A549 (cell line): Measurements from ENCODE around the gene CCL19. TPM values are rescaled to one million over a fixed set of nuclear protein-coding genes. Genes with fewer than 3 reads are reported as not detected.

Experiments used
- ATAC-seq, 2 experiments: fragments of 200-7000 bp in 1 of 2; fragments of >200 bp in 1 of 2; cut with Nextera tagmentation in 1 of 2; cut with Tn5 transposase in 1 of 2; 3 replicates each; pipeline versions ENCODE4 v1.8.0 to v1.9.1; 2018 to 2020; ENCODE audit warnings: mild to moderate bottlenecking in 1 of 2, moderate library complexity in 1 of 2
- CTCF ChIA-PET: fragments of 300-600 bp; sonication (Branson Sonifier 250); formaldehyde crosslinking; extraction: SDS; loops from one replicate; lab custom pipeline; 2021; ENCODE audit warnings: antibody characterized with exemption, inconsistent platforms; lab: Yijun Ruan, JAX
- POLR2A ChIA-PET: fragments of 350-600 bp; formaldehyde crosslinking; extraction: SDS; loops from one replicate; lab custom pipeline; 2021; ENCODE audit warnings: antibody characterized with exemption, inconsistent platforms; lab: Yijun Ruan, JAX
- DNase-seq, 2 experiments: peaks; one replicate each; pipeline versions ENCODE4 v3.0.0 to v3.0.0-alpha.2; 2011 to 2016; ENCODE audit warnings: low read depth in 1 of 2, low spot score in 1 of 2
- FAIRE-seq: peaks from 2 replicates; lab custom pipeline; 2011; peaks lifted over from hg19 to GRCh38; lab: Jason Lieb, UNC
- H3K27ac ChIP-seq, 2 experiments: fragments of >200 bp; sonication (Bioruptor Twin); formaldehyde crosslinking; 3 replicates each; pipeline ENCODE4 v1.5.1; 2016 to 2017
- H3K4me1 ChIP-seq: fragments of >200 bp; sonication (Bioruptor Twin); formaldehyde crosslinking; 3 replicates; pipeline ENCODE4 v1.6.1; 2016
- H3K4me2 ChIP-seq: fragments of >200 bp; sonication (Bioruptor Twin); formaldehyde crosslinking; 3 replicates; pipeline ENCODE4 v1.6.1; 2016
- H3K4me3 ChIP-seq: fragments of >200 bp; sonication (Bioruptor Twin); formaldehyde crosslinking; 3 replicates; pipeline ENCODE4 v1.5.1; 2016
- H3K9me3 ChIP-seq: fragments of >200 bp; sonication (Bioruptor Twin); formaldehyde crosslinking; 3 replicates; pipeline ENCODE4 v1.6.1; 2016
- CBX2 ChIP-seq: fragments of 200-600 bp; sonication (generic); IDR thresholded peaks from 2 replicates; pipeline ENCODE4 v1.6.1; 2016; ENCODE audit warnings: low read depth, mild to moderate bottlenecking, borderline replicate concordance
- CHD2 ChIP-seq: fragments of 150-350 bp; IDR thresholded peaks from 2 replicates; pipeline ENCODE4 v1.6.1; 2014; ENCODE audit warnings: low read length; ENCODE audit not compliant: partially characterized antibody
- E2F6 ChIP-seq: IDR thresholded peaks from 2 replicates; pipeline ENCODE4 v1.6.1; 2012; ENCODE audit warnings: low read depth, borderline replicate concordance
- EHF ChIP-seq: fragments of 250-450 bp; sonication (Bioruptor Pico); IDR thresholded peaks from 2 replicates; pipeline ENCODE4 v1.5.0; 2020; ENCODE audit warnings: mild to moderate bottlenecking
- EHMT2 ChIP-seq: fragments of 200-600 bp; sonication (generic); IDR thresholded peaks from 2 replicates; pipeline ENCODE4 v1.6.1; 2016; ENCODE audit warnings: antibody characterized with exemption, low read depth, mild to moderate bottlenecking, moderate library complexity
- ESRRA ChIP-seq: fragments of 150-350 bp; IDR thresholded peaks from 2 replicates; pipeline ENCODE4 v1.6.1; 2014; ENCODE audit warnings: mild to moderate bottlenecking, low read length, borderline replicate concordance
- FOSB ChIP-seq: fragments of 250-450 bp; sonication (Bioruptor Pico); IDR thresholded peaks from 2 replicates; pipeline ENCODE4 v1.5.0; 2020; ENCODE audit warnings: mild to moderate bottlenecking, moderate library complexity
- FOSL2 ChIP-seq, 2 experiments: fragments of 450-650 bp in 1 of 2; fragments of >200 bp in 1 of 2; sonication (Bioruptor Twin) in 1 of 2; formaldehyde crosslinking; IDR thresholded peaks; 2 replicates each; pipeline versions ENCODE4 v1.5.0 to v1.6.1; 2016 to 2020; ENCODE audit warnings: mild to moderate bottlenecking in 1 of 2, moderate library complexity in 1 of 2
- GATA3 ChIP-seq: IDR thresholded peaks from 2 replicates; pipeline ENCODE4 v1.6.1; 2012; ENCODE audit warnings: borderline replicate concordance
- HOXA7 ChIP-seq: fragments of 250-450 bp; sonication (Bioruptor Pico); IDR thresholded peaks from 2 replicates; pipeline ENCODE4 v1.5.0; 2020; ENCODE audit warnings: mild to moderate bottlenecking, moderate library complexity
- HOXB13 ChIP-seq: fragments of 250-450 bp; sonication (Bioruptor Pico); IDR thresholded peaks from 2 replicates; pipeline ENCODE4 v1.5.0; 2020; ENCODE audit warnings: low read depth, mild to moderate bottlenecking, moderate library complexity
- MAZ ChIP-seq: fragments of 150-350 bp; IDR thresholded peaks from 2 replicates; pipeline ENCODE4 v1.6.1; 2014; ENCODE audit warnings: antibody characterized with exemption, low read depth, low read length, borderline replicate concordance
- POLR2A ChIP-seq: IDR thresholded peaks from 2 replicates; pipeline ENCODE4 v1.6.1; 2012; ENCODE audit warnings: mild to moderate bottlenecking, low read length
- POLR2AphosphoS2 ChIP-seq: conservative IDR thresholded peaks from 2 replicates; pipeline ENCODE4 v1.6.1; 2012; ENCODE audit warnings: low read length, improper control_type of control experiment, inconsistent platforms
- RARB ChIP-seq: fragments of 250-450 bp; sonication (Bioruptor Pico); IDR thresholded peaks from 2 replicates; pipeline ENCODE4 v1.8.0; 2021; ENCODE audit warnings: mild to moderate bottlenecking, moderate library complexity
- RCOR1 ChIP-seq: fragments of 150-350 bp; IDR thresholded peaks from 2 replicates; pipeline ENCODE4 v1.6.1; 2014; ENCODE audit warnings: antibody characterized with exemption, low read length, low read depth
- SMC3 ChIP-seq: fragments of >200 bp; sonication (Bioruptor Twin); formaldehyde crosslinking; IDR thresholded peaks from 3 replicates; pipeline ENCODE4 v1.6.1; 2018; ENCODE audit warnings: inconsistent platforms
- TP53 ChIP-seq: fragments of 250-450 bp; sonication (Bioruptor Pico); IDR thresholded peaks from 2 replicates; pipeline ENCODE4 v1.5.0; 2021; ENCODE audit warnings: mild to moderate bottlenecking, moderate library complexity
- WGBS: methylation state at CpG from one replicate; pipeline ENCODE4 v1.1.6; 2017; ENCODE audit errors: missing lambda C conversion rate; 5-methylcytosine and 5-hydroxymethylcytosine counted together
- polyA plus RNA-seq, 4 experiments: library from polyadenylated mRNA; depleted of rRNA in 3 of 4; stranded (reverse); fragments of >200 nt; fragmentation: RNase III in 1 of 4; extraction: RNeasy Plus Mini Kit Qiagen cat#74134 plus additional on column Dnase treatment in 1 of 4; gene quantifications; 2 replicates in 3 of 4; 3 replicates in 1 of 4; pipeline ENCODE4 v1.2.3, GENCODE V29; 2011 to 2017
- TF ChIP-seq, protein P1 (sequence below): fragments of >200 bp; sonication (Bioruptor Twin); formaldehyde crosslinking; IDR thresholded peaks from 3 replicates; pipeline ENCODE4 v1.6.1; 2016
- TF ChIP-seq, protein P2 (sequence below): fragments of 200-600 bp; sonication (generic); IDR thresholded peaks from 2 replicates; pipeline ENCODE4 v1.6.1; 2016; ENCODE audit warnings: antibody characterized with exemption, mild to moderate bottlenecking, moderate library complexity
- TF ChIP-seq, protein P3 (sequence below): fragments of 450-650 bp; IDR thresholded peaks from 2 replicates; pipeline ENCODE4 v1.6.1; 2014; ENCODE audit warnings: antibody characterized with exemption
- TF ChIP-seq, protein P4 (sequence below): fragments of 250-450 bp; sonication (Bioruptor Pico); IDR thresholded peaks from 2 replicates; pipeline ENCODE4 v1.5.0; 2021; ENCODE audit warnings: mild to moderate bottlenecking, moderate library complexity, borderline replicate concordance

CCL19 gene
- polyA plus RNA-seq, 2 of the 4 experiments (the other 2 are of a cell fraction), result not detected

GRCh38 chr9:34663303-34663605, 27.8 kb downstream of the CCL19 start:
- H3K4me2 ChIP-seq, result no peak overlapping the region
- no peak for TF ChIP-seq RARB
- no peak for TF ChIP-seq HOXA7 (CRISPR knock-in tag)
- TF ChIP-seq SMC3, result no peak
- no peak for TF ChIP-seq ESRRA
- TF ChIP-seq EHF, result no peak
- no peak for TF ChIP-seq FOSL2 (IDR thresholded peaks at IDR 0.05)
- no peak for TF ChIP-seq FOSL2 (CRISPR knock-in tag; IDR thresholded peaks at IDR 0.05)
- TF ChIP-seq, protein P1, sequence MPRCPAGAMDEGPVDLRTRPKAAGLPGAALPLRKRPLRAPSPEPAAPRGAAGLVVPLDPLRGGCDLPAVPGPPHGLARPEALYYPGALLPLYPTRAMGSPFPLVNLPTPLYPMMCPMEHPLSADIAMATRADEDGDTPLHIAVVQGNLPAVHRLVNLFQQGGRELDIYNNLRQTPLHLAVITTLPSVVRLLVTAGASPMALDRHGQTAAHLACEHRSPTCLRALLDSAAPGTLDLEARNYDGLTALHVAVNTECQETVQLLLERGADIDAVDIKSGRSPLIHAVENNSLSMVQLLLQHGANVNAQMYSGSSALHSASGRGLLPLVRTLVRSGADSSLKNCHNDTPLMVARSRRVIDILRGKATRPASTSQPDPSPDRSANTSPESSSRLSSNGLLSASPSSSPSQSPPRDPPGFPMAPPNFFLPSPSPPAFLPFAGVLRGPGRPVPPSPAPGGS, result no peak
- TF ChIP-seq TP53 (CRISPR knock-in tag), result no peak
- TF ChIP-seq, protein P2, sequence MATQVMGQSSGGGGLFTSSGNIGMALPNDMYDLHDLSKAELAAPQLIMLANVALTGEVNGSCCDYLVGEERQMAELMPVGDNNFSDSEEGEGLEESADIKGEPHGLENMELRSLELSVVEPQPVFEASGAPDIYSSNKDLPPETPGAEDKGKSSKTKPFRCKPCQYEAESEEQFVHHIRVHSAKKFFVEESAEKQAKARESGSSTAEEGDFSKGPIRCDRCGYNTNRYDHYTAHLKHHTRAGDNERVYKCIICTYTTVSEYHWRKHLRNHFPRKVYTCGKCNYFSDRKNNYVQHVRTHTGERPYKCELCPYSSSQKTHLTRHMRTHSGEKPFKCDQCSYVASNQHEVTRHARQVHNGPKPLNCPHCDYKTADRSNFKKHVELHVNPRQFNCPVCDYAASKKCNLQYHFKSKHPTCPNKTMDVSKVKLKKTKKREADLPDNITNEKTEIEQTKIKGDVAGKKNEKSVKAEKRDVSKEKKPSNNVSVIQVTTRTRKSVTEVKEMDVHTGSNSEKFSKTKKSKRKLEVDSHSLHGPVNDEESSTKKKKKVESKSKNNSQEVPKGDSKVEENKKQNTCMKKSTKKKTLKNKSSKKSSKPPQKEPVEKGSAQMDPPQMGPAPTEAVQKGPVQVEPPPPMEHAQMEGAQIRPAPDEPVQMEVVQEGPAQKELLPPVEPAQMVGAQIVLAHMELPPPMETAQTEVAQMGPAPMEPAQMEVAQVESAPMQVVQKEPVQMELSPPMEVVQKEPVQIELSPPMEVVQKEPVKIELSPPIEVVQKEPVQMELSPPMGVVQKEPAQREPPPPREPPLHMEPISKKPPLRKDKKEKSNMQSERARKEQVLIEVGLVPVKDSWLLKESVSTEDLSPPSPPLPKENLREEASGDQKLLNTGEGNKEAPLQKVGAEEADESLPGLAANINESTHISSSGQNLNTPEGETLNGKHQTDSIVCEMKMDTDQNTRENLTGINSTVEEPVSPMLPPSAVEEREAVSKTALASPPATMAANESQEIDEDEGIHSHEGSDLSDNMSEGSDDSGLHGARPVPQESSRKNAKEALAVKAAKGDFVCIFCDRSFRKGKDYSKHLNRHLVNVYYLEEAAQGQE, result no peak
- TF ChIP-seq FOSB (CRISPR knock-in tag), result no peak
- TF ChIP-seq MAZ, result no peak
- no peak for TF ChIP-seq POLR2A
- TF ChIP-seq POLR2AphosphoS2, result no peak
- no peak for TF ChIP-seq RCOR1
- TF ChIP-seq CHD2, result no peak
- TF ChIP-seq, protein P3, sequence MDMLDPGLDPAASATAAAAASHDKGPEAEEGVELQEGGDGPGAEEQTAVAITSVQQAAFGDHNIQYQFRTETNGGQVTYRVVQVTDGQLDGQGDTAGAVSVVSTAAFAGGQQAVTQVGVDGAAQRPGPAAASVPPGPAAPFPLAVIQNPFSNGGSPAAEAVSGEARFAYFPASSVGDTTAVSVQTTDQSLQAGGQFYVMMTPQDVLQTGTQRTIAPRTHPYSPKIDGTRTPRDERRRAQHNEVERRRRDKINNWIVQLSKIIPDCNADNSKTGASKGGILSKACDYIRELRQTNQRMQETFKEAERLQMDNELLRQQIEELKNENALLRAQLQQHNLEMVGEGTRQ, result no peak
- TF ChIP-seq E2F6, result no peak
- TF ChIP-seq GATA3, result no peak
- TF ChIP-seq HOXB13, result no peak
- TF ChIP-seq CBX2, result no peak
- H3K4me3 ChIP-seq, result no peak overlapping the region
- peaks cover 8% of the 10 kb centered on the region for H3K4me1 ChIP-seq
- ATAC-seq (no peak), DNase-seq (no peak), FAIRE-seq (no peak)
- H3K27ac ChIP-seq, result no peak overlapping the region
- no peaks in the 10 kb centered on the region for H3K9me3 ChIP-seq
- POLR2A ChIA-PET, result no interaction called here
- CTCF ChIA-PET, result interaction anchor here (1.0 to 12.1 kb wide), 7 partner anchors 10 to 119 kb away, joined by 3 to 288 read pairs (median 4); partner anchors contain the start of genes GALT, IL11RA and SIGMAR1

DNA sequence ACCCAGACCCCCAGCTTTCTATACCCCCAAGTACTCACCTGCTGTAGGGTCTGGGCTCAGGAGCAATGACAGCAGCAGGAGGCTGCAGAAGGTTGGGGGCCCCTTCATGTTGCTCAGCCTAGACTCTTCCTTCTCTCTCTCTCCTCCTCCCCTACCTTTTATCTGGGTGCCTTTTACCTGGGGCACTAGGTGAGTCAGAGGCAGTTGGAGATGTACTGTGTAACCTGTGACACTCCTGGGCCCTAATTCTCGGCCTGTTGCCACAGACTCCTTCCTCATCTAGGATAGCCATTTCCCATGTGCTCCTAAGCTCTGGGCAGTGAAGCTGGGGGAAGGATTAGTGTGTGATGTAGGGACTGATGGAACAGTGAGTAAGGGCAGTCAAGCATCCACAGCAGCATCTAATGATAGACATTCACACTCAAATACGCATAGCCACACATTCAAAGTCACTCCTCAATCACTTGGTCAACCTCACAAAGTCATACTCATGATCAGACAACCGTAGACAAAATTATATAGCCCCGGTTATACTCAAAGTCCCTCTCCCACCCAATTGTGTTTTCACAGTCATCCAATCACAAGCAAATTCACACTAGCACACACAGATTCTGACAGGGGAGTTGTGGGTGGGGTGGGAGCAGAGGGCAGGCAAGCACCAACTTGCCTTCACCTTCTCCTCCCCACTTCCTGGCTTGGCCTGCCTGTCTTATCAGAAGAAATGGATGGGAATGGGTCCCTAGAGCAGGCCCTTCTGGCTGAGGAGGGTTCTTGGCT, 28.4 kb downstream of the CCL19 start, which contains the start of gene CCL27:
TSS of gene CCL27 (minus strand) at position 132 of the 777 bp plus-strand sequence. CDS start at position 108, 24 bp downstream.
- DNase-seq, result no peak
- H3K27ac ChIP-seq, result no peak within 1 kb of the TSS
- TF ChIP-seq, protein P4, sequence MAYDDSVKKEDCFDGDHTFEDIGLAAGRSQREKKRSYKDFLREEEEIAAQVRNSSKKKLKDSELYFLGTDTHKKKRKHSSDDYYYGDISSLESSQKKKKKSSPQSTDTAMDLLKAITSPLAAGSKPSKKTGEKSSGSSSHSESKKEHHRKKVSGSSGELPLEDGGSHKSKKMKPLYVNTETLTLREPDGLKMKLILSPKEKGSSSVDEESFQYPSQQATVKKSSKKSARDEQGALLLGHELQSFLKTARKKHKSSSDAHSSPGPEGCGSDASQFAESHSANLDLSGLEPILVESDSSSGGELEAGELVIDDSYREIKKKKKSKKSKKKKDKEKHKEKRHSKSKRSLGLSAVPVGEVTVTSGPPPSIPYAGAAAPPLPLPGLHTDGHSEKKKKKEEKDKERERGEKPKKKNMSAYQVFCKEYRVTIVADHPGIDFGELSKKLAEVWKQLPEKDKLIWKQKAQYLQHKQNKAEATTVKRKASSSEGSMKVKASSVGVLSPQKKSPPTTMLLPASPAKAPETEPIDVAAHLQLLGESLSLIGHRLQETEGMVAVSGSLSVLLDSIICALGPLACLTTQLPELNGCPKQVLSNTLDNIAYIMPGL (CRISPR knock-in tag), result no peak
- TF ChIP-seq EHMT2 (no peak), TP53 (CRISPR knock-in tag) (no peak)
- TF ChIP-seq, all 56 proteins: peak for 0
- FAIRE-seq (no peak), ATAC-seq (no peak)
- Histone ChIP-seq H3K9me3 (no peaks in the 10 kb centered on the region), H3K4me2 (no peak within 1 kb of the TSS), H3K4me1 (peaks cover 8% of the 10 kb centered on the region), H3K4me3 (no peak within 1 kb of the TSS)
- POLR2A ChIA-PET, result interaction anchor here (1.1 kb wide), 1 partner anchor 11 kb away, joined by 3 read pairs; the partner anchor contains the start of gene IL11RA
- CTCF ChIA-PET, result interaction anchor here (0.7 to 12.1 kb wide), 6 partner anchors 13 to 120 kb away, joined by 3 to 288 read pairs (median 5); partner anchors contain the start of genes GALT, IL11RA and SIGMAR1
- 91% methylated on average over 4 of the region's 4 CpGs for WGBS
